GM23338 (cell line): ENCODE results near the gene CRPPA. TPM values are rescaled to one million over a fixed set of nuclear protein-coding genes. Genes with fewer than 3 reads are reported as not detected.

Experiments
- ATAC-seq: fragments of 200-7000 bp; cut with Tn5 transposase; 3 replicates; pipeline ENCODE4 v1.9.1; 2020
- DNase-seq: peaks from one replicate; pipeline ENCODE4 v3.0.0-alpha.2; 2015; ENCODE audit warnings: low spot score
- H2AFZ ChIP-seq: fragments of 200-600 bp; sonication (generic); 2 replicates; pipeline ENCODE4 v1.8.0; 2016; ENCODE audit warnings: antibody characterized with exemption, mild to moderate bottlenecking, moderate library complexity
- H3F3A ChIP-seq: fragments of 200-600 bp; sonication (generic); replicated peaks from 2 replicates; pipeline ENCODE4 v1.8.0; 2017; ENCODE audit warnings: antibody characterized with exemption, mixed run types, low read depth
- H3K27ac ChIP-seq: fragments of 200-600 bp; sonication (generic); 2 replicates; pipeline ENCODE4 v1.6.1; 2016; ENCODE audit warnings: low read depth
- H3K27me3 ChIP-seq: fragments of 200-600 bp; sonication (generic); 2 replicates; pipeline ENCODE4 v1.8.0; 2016; ENCODE audit warnings: mild to moderate bottlenecking, mixed run types, moderate library complexity; ENCODE audit not compliant: insufficient read depth
- H3K36me3 ChIP-seq: fragments of 200-600 bp; sonication (generic); 2 replicates; pipeline ENCODE4 v1.8.0; 2016; ENCODE audit warnings: mild to moderate bottlenecking; ENCODE audit not compliant: insufficient read depth
- H3K4me1 ChIP-seq: fragments of 200-600 bp; sonication (generic); 2 replicates; pipeline ENCODE4 v1.8.0; 2016; ENCODE audit warnings: mild to moderate bottlenecking, moderate library complexity; ENCODE audit not compliant: insufficient read depth
- H3K4me2 ChIP-seq: fragments of 200-600 bp; sonication (generic); 2 replicates; pipeline ENCODE4 v1.7.1; 2017; ENCODE audit warnings: mixed run types
- H3K4me3 ChIP-seq: fragments of 200-600 bp; sonication (generic); 2 replicates; pipeline ENCODE4 v1.6.1; 2016; ENCODE audit warnings: mixed run types
- H3K79me2 ChIP-seq: fragments of 200-600 bp; sonication (generic); replicated peaks from 2 replicates; pipeline ENCODE4 v1.8.0; 2017; ENCODE audit warnings: mild to moderate bottlenecking; ENCODE audit not compliant: insufficient read depth
- H3K9me2 ChIP-seq: fragments of 200-600 bp; sonication (generic); 2 replicates; pipeline ENCODE4 v1.8.0; 2017; ENCODE audit not compliant: insufficient read depth
- H4K20me1 ChIP-seq: fragments of 200-600 bp; sonication (generic); replicated peaks from 2 replicates; pipeline ENCODE4 v1.8.0; 2017; ENCODE audit warnings: mild to moderate bottlenecking; ENCODE audit not compliant: insufficient read depth
- H3K27ac Mint-ChIP-seq: 2 replicates; pipeline ENCODE4 v1.8.0; 2020; ENCODE audit warnings: inconsistent platforms, mild to moderate bottlenecking, moderate library complexity, mixed read lengths
- H3K27me3 Mint-ChIP-seq: 3 replicates; pipeline ENCODE4 v1.8.0; 2022; ENCODE audit warnings: low read depth, mild to moderate bottlenecking, moderate library complexity, mixed read lengths, inconsistent platforms; ENCODE audit not compliant: insufficient read depth, poor library complexity
- H3K36me3 Mint-ChIP-seq: 3 replicates; pipeline ENCODE4 v1.8.0; 2021; ENCODE audit warnings: low read depth, mild to moderate bottlenecking, inconsistent platforms, moderate library complexity, mixed read lengths
- H3K4me1 Mint-ChIP-seq: 3 replicates; pipeline ENCODE4 v1.8.0; 2020; ENCODE audit warnings: mild to moderate bottlenecking, inconsistent platforms, mixed read lengths
- H3K4me3 Mint-ChIP-seq: 3 replicates; pipeline ENCODE4 v1.8.0; 2021; ENCODE audit warnings: moderate library complexity, mild to moderate bottlenecking, inconsistent platforms, mixed read lengths
- H3K9me3 Mint-ChIP-seq: 3 replicates; pipeline ENCODE4 v1.8.0; 2020; ENCODE audit warnings: moderate library complexity, mild to moderate bottlenecking, inconsistent platforms, mixed read lengths
- CREB1 ChIP-seq: fragments of 250-450 bp; sonication (Bioruptor Pico); IDR thresholded peaks from 2 replicates; pipeline ENCODE4 v1.5.0; 2020; ENCODE audit warnings: low read depth, mild to moderate bottlenecking, moderate library complexity
- EZH2 ChIP-seq: fragments of 200-600 bp; sonication (generic); IDR thresholded peaks from one replicate; pipeline ENCODE4 v1.8.0; 2017; ENCODE audit warnings: antibody characterized with exemption, mild to moderate bottlenecking, low read depth; ENCODE audit not compliant: unreplicated experiment
- EZH2phosphoT487 ChIP-seq: fragments of 200-600 bp; sonication (generic); IDR thresholded peaks from one replicate; pipeline ENCODE4 v1.8.1; 2018; ENCODE audit warnings: antibody characterized with exemption; ENCODE audit not compliant: unreplicated experiment
- NANOG ChIP-seq: IDR thresholded peaks from 2 replicates; pipeline ENCODE4 v1.6.1; 2016; ENCODE audit warnings: antibody characterized with exemption, borderline replicate concordance
- POLR2AphosphoS5 ChIP-seq: IDR thresholded peaks from 2 replicates; pipeline ENCODE4 v1.6.1; 2016; ENCODE audit warnings: antibody characterized with exemption, low read depth
- STAT1 ChIP-seq: IDR thresholded peaks from one replicate; pipeline ENCODE4 v1.6.1; 2016; ENCODE audit warnings: antibody characterized with exemption; ENCODE audit not compliant: unreplicated experiment
- polyA plus RNA-seq: library from polyadenylated mRNA; unstranded; fragments of >200 nt; fragmentation: Nextera tagmentation; extraction: Ambion mirVana; gene quantifications from 2 replicates; pipeline ENCODE4 v1.2.1, GENCODE V29; 2016
- total RNA-seq: library from RNA; depleted of rRNA; stranded (reverse); fragments of >200 nt; shearing (Covaris generic); gene quantifications from 2 replicates; pipeline ENCODE4 v1.2.3, GENCODE V29; 2014
- TF ChIP-seq, protein P1 (sequence below): fragments of 250-450 bp; sonication (Bioruptor Pico); IDR thresholded peaks from 2 replicates; pipeline ENCODE4 v1.5.0; 2020; ENCODE audit warnings: mild to moderate bottlenecking, moderate library complexity
- TF ChIP-seq, protein P2 (sequence below), 2 experiments: fragments of 200-600 bp in 1 of 2; sonication (generic) in 1 of 2; conservative IDR thresholded peaks; 2 replicates each; pipeline versions ENCODE4 v1.5.1 to v1.6.1; 2016 to 2017; ENCODE audit warnings: antibody characterized with exemption in 2 of 2, low read depth in 2 of 2, mild to moderate bottlenecking in 2 of 2, moderate library complexity in 1 of 2

CRPPA gene
- total and polyA plus RNA-seq, 2 experiments from 2014 or later: 0.45 to 0.73 TPM

DNA sequence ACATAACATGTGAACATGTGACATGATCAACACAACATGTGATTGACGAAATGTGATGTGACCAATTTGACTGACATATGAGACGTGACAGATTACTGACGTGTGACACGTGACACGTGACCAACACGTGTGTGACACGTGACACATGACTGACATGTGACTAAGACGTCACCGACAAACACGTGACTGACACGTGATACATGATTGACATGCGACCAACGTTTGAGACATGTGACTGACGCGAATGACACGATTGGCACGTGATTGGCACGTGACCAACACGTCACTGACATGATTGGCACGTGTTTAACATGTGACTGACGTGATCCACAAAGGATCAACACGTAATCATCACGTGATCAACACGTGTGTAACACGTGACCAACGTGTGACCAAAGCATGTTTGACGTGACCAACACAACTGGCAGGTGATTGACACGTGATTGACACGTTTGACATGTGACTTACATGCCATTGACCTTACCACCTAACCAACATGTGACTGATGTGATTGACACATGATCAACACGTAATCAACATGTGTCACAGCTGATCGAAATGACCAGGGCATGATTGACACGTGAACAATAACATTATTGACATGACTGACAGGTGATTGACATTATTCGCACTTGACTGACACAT is 23.7 kb downstream of the CRPPA start:
- Mint-ChIP-seq H3K27ac (no peak overlapping the region), H3K4me3 (no peak overlapping the region)

DNA sequence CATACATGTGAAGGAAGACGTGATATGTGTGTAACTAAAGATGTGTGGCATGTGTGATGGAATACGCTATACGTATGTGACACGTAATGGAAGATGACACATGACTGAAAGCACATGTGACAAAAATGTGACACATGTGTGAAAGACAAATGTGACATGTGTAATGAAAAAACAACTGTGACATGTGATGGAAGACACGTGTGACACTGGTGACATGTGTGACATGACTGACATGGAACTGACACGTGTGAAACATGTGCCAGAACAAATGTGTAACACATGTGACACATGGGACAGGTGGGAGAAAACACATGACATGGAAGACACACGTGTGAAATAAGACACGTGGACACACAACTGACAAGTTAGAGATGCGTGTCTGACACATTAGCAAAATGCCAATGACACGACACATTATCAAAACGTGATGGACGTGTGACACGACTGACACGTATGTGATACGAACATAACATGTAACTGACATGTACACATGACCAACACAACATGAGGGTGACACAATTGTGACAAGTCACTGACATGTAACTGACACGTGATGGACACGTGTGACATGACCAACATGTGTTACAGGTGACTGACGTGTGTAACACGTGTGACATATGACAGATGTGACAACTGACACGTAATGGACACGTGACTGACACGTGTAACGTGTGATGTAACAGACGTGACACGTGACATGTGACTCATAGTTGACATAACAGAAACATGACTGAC is 24.4 kb downstream of the CRPPA start:
- no peaks in the 10 kb centered on the region for H4K20me1 ChIP-seq
- no peak overlapping the region for H2AFZ ChIP-seq
- ATAC-seq (no peak), DNase-seq (no peak)
- H3K9me2 ChIP-seq: peaks cover 21% of the 10 kb centered on the region
- no peak overlapping the region for H3K4me2 ChIP-seq
- no peak overlapping the region for H3K27ac ChIP-seq
- peaks cover 67% of the 10 kb centered on the region for H3K9me3 Mint-ChIP-seq
- no peaks in the 10 kb centered on the region for H3K4me1 Mint-ChIP-seq
- peaks cover 17% of the 10 kb centered on the region for H3K27me3 Mint-ChIP-seq
- no peak overlapping the region for H3K4me3 ChIP-seq
- peaks cover 56% of the 10 kb centered on the region for H3K36me3 Mint-ChIP-seq
- peaks cover 12% of the 10 kb centered on the region for H3K36me3 ChIP-seq
- H3K4me1 ChIP-seq: no peaks in the 10 kb centered on the region
- H3K27me3 ChIP-seq: no peaks in the 10 kb centered on the region
- peaks cover 42% of the 10 kb centered on the region for H3F3A ChIP-seq
- H3K27ac Mint-ChIP-seq: no peak overlapping the region
- H3K4me3 Mint-ChIP-seq: no peak overlapping the region
- H3K79me2 ChIP-seq: no peaks in the 10 kb centered on the region
- TF ChIP-seq EZH2: no peak
- TF ChIP-seq NANOG: no peak
- TF ChIP-seq, protein P1, sequence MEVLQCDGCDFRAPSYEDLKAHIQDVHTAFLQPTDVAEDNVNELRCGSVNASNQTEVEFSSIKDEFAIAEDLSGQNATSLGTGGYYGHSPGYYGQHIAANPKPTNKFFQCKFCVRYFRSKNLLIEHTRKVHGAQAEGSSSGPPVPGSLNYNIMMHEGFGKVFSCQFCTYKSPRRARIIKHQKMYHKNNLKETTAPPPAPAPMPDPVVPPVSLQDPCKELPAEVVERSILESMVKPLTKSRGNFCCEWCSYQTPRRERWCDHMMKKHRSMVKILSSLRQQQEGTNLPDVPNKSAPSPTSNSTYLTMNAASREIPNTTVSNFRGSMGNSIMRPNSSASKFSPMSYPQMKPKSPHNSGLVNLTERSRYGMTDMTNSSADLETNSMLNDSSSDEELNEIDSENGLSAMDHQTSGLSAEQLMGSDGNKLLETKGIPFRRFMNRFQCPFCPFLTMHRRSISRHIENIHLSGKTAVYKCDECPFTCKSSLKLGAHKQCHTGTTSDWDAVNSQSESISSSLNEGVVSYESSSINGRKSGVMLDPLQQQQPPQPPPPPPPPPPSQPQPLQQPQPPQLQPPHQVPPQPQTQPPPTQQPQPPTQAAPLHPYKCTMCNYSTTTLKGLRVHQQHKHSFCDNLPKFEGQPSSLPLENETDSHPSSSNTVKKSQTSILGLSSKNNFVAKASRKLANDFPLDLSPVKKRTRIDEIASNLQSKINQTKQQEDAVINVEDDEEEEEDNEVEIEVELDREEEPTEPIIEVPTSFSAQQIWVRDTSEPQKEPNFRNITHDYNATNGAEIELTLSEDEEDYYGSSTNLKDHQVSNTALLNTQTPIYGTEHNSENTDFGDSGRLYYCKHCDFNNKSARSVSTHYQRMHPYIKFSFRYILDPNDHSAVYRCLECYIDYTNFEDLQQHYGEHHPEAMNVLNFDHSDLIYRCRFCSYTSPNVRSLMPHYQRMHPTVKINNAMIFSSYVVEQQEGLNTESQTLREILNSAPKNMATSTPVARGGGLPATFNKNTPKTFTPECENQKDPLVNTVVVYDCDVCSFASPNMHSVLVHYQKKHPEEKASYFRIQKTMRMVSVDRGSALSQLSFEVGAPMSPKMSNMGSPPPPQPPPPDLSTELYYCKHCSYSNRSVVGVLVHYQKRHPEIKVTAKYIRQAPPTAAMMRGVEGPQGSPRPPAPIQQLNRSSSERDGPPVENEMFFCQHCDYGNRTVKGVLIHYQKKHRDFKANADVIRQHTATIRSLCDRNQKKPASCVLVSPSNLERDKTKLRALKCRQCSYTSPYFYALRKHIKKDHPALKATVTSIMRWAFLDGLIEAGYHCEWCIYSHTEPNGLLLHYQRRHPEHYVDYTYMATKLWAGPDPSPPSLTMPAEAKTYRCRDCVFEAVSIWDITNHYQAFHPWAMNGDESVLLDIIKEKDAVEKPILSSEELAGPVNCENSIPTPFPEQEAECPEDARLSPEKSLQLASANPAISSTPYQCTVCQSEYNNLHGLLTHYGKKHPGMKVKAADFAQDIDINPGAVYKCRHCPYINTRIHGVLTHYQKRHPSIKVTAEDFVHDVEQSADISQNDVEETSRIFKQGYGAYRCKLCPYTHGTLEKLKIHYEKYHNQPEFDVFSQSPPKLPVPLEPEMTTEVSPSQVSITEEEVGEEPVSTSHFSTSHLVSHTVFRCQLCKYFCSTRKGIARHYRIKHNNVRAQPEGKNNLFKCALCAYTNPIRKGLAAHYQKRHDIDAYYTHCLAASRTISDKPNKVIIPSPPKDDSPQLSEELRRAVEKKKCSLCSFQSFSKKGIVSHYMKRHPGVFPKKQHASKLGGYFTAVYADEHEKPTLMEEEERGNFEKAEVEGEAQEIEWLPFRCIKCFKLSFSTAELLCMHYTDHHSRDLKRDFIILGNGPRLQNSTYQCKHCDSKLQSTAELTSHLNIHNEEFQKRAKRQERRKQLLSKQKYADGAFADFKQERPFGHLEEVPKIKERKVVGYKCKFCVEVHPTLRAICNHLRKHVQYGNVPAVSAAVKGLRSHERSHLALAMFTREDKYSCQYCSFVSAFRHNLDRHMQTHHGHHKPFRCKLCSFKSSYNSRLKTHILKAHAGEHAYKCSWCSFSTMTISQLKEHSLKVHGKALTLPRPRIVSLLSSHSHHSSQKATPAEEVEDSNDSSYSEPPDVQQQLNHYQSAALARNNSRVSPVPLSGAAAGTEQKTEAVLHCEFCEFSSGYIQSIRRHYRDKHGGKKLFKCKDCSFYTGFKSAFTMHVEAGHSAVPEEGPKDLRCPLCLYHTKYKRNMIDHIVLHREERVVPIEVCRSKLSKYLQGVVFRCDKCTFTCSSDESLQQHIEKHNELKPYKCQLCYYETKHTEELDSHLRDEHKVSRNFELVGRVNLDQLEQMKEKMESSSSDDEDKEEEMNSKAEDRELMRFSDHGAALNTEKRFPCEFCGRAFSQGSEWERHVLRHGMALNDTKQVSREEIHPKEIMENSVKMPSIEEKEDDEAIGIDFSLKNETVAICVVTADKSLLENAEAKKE: no peak
- no peak for TF ChIP-seq EZH2phosphoT487
- TF ChIP-seq, protein P2, sequence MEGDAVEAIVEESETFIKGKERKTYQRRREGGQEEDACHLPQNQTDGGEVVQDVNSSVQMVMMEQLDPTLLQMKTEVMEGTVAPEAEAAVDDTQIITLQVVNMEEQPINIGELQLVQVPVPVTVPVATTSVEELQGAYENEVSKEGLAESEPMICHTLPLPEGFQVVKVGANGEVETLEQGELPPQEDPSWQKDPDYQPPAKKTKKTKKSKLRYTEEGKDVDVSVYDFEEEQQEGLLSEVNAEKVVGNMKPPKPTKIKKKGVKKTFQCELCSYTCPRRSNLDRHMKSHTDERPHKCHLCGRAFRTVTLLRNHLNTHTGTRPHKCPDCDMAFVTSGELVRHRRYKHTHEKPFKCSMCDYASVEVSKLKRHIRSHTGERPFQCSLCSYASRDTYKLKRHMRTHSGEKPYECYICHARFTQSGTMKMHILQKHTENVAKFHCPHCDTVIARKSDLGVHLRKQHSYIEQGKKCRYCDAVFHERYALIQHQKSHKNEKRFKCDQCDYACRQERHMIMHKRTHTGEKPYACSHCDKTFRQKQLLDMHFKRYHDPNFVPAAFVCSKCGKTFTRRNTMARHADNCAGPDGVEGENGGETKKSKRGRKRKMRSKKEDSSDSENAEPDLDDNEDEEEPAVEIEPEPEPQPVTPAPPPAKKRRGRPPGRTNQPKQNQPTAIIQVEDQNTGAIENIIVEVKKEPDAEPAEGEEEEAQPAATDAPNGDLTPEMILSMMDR (conservative IDR thresholded peaks at IDR 0.05; ENCODE audit: low read depth in 2 of 2): no peak
- no peak for TF ChIP-seq POLR2AphosphoS5
- TF ChIP-seq CREB1: no peak
- no peak for TF ChIP-seq STAT1

More for the DNA sequence above, 23.7 kb downstream of the CRPPA start:
- peaks cover 42% of the 10 kb centered on the region for H3F3A ChIP-seq
- TF ChIP-seq NANOG: no peak
- TF ChIP-seq, protein P2 (conservative IDR thresholded peaks at IDR 0.05; ENCODE audit: low read depth in 2 of 2): no peak
- no peaks in the 10 kb centered on the region for H3K79me2 ChIP-seq
- no peak overlapping the region for H2AFZ ChIP-seq
- H4K20me1 ChIP-seq: no peaks in the 10 kb centered on the region
- Mint-ChIP-seq H3K27me3 (peaks cover 17% of the 10 kb centered on the region), H3K36me3 (peaks cover 59% of the 10 kb centered on the region), H3K4me1 (no peaks in the 10 kb centered on the region), H3K9me3 (peaks cover 70% of the 10 kb centered on the region)
- DNase-seq (no peak), ATAC-seq (no peak)
- no peaks in the 10 kb centered on the region for H3K4me1 ChIP-seq
- H3K36me3 ChIP-seq: peaks cover 12% of the 10 kb centered on the region
- H3K4me2 ChIP-seq: no peak overlapping the region
- H3K9me2 ChIP-seq: peaks cover 21% of the 10 kb centered on the region
- no peak overlapping the region for H3K27ac ChIP-seq
- H3K27me3 ChIP-seq: no peaks in the 10 kb centered on the region
- no peak overlapping the region for H3K4me3 ChIP-seq
